OCI-LY7 (cell line): ENCODE data around the gene RPS6KA2. TPM values are rescaled to one million over a fixed set of nuclear protein-coding genes. Genes with fewer than 3 reads are reported as not detected.

Experiments used
- BruUV-seq: library from RNA; stranded (reverse); fragments of 400-500 nt; replicated peaks from 2 replicates; lab custom pipeline; 2021; lab: Mats Ljungman, UMichigan
- CTCF ChIA-PET: fragments of 300-600 bp; sonication (Branson Sonifier 250); formaldehyde crosslinking; loops from one replicate; lab custom pipeline; 2022; ENCODE audit warnings: antibody characterized with exemption; ENCODE audit not compliant: unreplicated experiment; lab: Charles Lee
- POLR2A ChIA-PET: fragments of 300-600 bp; sonication (Branson Sonifier 250); formaldehyde crosslinking; loops from one replicate; lab custom pipeline; 2022; ENCODE audit warnings: antibody characterized with exemption; lab: Charles Lee
- DNase-seq: peaks from one replicate; pipeline ENCODE4 v3.0.0-alpha.2; 2015; ENCODE audit warnings: low spot score
- H2AFZ ChIP-seq: fragments of 200-600 bp; sonication (generic), shearing (Covaris generic); 2 replicates; pipeline ENCODE4 v1.6.1; 2014; ENCODE audit warnings: mild to moderate bottlenecking, antibody characterized with exemption, low read length, moderate library complexity
- H3K27ac ChIP-seq: fragments of 200-600 bp; sonication (generic); 2 replicates; pipeline ENCODE4 v1.5.1; 2014; ENCODE audit warnings: mixed run types, low read depth, mild to moderate bottlenecking, moderate library complexity, low read length, inconsistent platforms; ENCODE audit not compliant: poor library complexity, severe bottlenecking
- H3K36me3 ChIP-seq: fragments of 200-600 bp; sonication (generic); 2 replicates; pipeline ENCODE4 v1.6.1; 2014; ENCODE audit warnings: mild to moderate bottlenecking, antibody characterized with exemption, low read length, moderate library complexity, mixed read lengths; ENCODE audit not compliant: insufficient read depth
- H3K4me1 ChIP-seq: fragments of 200-600 bp; sonication (generic); 2 replicates; pipeline ENCODE4 v1.5.1; 2014; ENCODE audit warnings: mild to moderate bottlenecking, low read length; ENCODE audit not compliant: insufficient read depth, poor library complexity, severe bottlenecking
- H3K4me2 ChIP-seq: fragments of 200-600 bp; sonication (generic); 2 replicates; pipeline ENCODE4 v1.6.1; 2014; ENCODE audit warnings: mild to moderate bottlenecking, low read length
- H3K4me3 ChIP-seq: fragments of 200-600 bp; sonication (generic); 2 replicates; pipeline ENCODE4 v1.5.1; 2014; ENCODE audit warnings: mild to moderate bottlenecking, low read depth, low read length; ENCODE audit not compliant: poor library complexity, severe bottlenecking
- H3K79me2 ChIP-seq: fragments of 200-600 bp; sonication (generic); 2 replicates; pipeline ENCODE4 v1.6.1; 2016; ENCODE audit warnings: low read depth, mild to moderate bottlenecking, low read length, moderate library complexity, mixed read lengths; ENCODE audit not compliant: insufficient read depth
- H3K9me2 ChIP-seq: fragments of 200-600 bp; sonication (generic); 2 replicates; pipeline ENCODE4 v1.6.1; 2016; ENCODE audit warnings: mild to moderate bottlenecking, low read length, mixed read lengths; ENCODE audit not compliant: insufficient read depth
- H3K9me3 ChIP-seq: fragments of 200-600 bp; sonication (generic); 2 replicates; pipeline ENCODE4 v1.6.1; 2014; ENCODE audit warnings: mild to moderate bottlenecking, mixed run types, low read length, mixed read lengths
- H4K20me1 ChIP-seq: fragments of 200-600 bp; sonication (generic); 2 replicates; pipeline ENCODE4 v1.6.1; 2014; ENCODE audit warnings: mild to moderate bottlenecking, antibody characterized with exemption, low read length, moderate library complexity, mixed read lengths; ENCODE audit not compliant: insufficient read depth
- EZH2phosphoT487 ChIP-seq: fragments of 200-600 bp; sonication (generic); IDR thresholded peaks from 2 replicates; pipeline ENCODE4 v1.6.1; 2018; ENCODE audit warnings: low read depth, borderline replicate concordance, mild to moderate bottlenecking, mixed run types, antibody characterized with exemption, low read length, moderate library complexity, mixed read lengths
- intact Hi-C: fragments of 100-400 bp; cut with micrococcal nuclease; formaldehyde crosslinking; loops from one replicate; pipeline ENCODE4 v1.10.0; 2022; ENCODE audit not compliant: unreplicated experiment
- total RNA-seq, 2 experiments: library from RNA; depleted of rRNA in 1 of 2; stranded (reverse); fragments of >200 nt in 1 of 2; shearing (Covaris generic) in 1 of 2; gene quantifications; 2 replicates each; pipeline ENCODE4 v1.2.3, GENCODE V29; 2014 to 2022
- TF ChIP-seq, protein P1 (sequence below): fragments of 200-600 bp; sonication (generic); conservative IDR thresholded peaks from 2 replicates; pipeline ENCODE4 v1.5.1; 2014; ENCODE audit warnings: mild to moderate bottlenecking, antibody characterized with exemption, low read length, moderate library complexity, mixed read lengths

Gene RPS6KA2
- total RNA-seq, 2 experiments from 2014 or later, result 0.69 to 1.9 TPM

GRCh38 chr6:166448432-166448831, 178.6 kb downstream of the RPS6KA2 start:
- no peak for TF ChIP-seq EZH2phosphoT487
- TF ChIP-seq, protein P1, sequence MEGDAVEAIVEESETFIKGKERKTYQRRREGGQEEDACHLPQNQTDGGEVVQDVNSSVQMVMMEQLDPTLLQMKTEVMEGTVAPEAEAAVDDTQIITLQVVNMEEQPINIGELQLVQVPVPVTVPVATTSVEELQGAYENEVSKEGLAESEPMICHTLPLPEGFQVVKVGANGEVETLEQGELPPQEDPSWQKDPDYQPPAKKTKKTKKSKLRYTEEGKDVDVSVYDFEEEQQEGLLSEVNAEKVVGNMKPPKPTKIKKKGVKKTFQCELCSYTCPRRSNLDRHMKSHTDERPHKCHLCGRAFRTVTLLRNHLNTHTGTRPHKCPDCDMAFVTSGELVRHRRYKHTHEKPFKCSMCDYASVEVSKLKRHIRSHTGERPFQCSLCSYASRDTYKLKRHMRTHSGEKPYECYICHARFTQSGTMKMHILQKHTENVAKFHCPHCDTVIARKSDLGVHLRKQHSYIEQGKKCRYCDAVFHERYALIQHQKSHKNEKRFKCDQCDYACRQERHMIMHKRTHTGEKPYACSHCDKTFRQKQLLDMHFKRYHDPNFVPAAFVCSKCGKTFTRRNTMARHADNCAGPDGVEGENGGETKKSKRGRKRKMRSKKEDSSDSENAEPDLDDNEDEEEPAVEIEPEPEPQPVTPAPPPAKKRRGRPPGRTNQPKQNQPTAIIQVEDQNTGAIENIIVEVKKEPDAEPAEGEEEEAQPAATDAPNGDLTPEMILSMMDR, result no peak
- Histone ChIP-seq H3K9me2 (no peaks in the 10 kb centered on the region), H3K4me3 (no peak overlapping the region), H4K20me1 (no peaks in the 10 kb centered on the region), H3K4me2 (no peak overlapping the region), H2AFZ (no peak overlapping the region), H3K9me3 (no peaks in the 10 kb centered on the region), H3K79me2 (no peaks in the 10 kb centered on the region), H3K27ac (no peak overlapping the region), H3K4me1 (no peaks in the 10 kb centered on the region), H3K36me3 (no peaks in the 10 kb centered on the region)
- intact Hi-C loops, result no loop called here
- DNase-seq, result no peak
- BruUV-seq, result no TSS peak
- ChIA-PET POLR2A (interaction anchor here (0.6 to 0.9 kb wide), 2 partner anchors 9 to 21 kb away, joined by 3 read pairs; no protein-coding TSS in a partner anchor), CTCF (no interaction called here)

DNA sequence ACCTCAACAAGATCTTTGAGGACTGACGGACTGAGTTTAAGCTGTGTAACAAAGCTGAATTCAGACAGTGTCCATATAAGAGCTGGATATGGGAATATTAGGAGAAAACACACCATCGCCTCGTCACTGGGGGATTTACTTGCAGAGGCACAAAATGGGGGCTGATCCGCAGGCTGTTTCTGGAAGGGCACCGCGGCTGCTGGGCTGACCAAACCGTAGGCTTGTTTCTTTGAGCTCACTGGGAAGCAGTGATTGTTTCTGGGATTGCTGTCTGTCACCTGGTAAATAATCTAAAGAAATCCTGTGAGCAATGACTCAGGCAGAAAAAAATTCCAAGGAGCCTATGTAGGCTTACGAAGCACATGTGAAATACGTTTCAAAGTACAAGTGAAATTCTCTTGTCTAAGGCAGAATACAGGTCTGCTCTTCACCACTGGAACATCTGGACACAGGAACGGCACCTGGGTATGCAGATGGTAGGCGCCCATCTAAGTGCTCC, 180.4 kb downstream of the RPS6KA2 start:
- Histone ChIP-seq H2AFZ (no peak overlapping the region), H3K9me2 (no peaks in the 10 kb centered on the region), H3K9me3 (no peaks in the 10 kb centered on the region), H3K4me3 (no peak overlapping the region), H3K4me2 (no peak overlapping the region), H3K79me2 (no peaks in the 10 kb centered on the region), H4K20me1 (no peaks in the 10 kb centered on the region), H3K27ac (no peak overlapping the region), H3K36me3 (no peaks in the 10 kb centered on the region), H3K4me1 (no peaks in the 10 kb centered on the region)
- DNase-seq, result no peak
- TF ChIP-seq, protein P1, result no peak
- no peak for TF ChIP-seq EZH2phosphoT487
- ChIA-PET POLR2A (no interaction called here), CTCF (interaction anchor here (0.6 kb wide), 1 partner anchor 279 kb away, joined by 9 read pairs; no protein-coding TSS in a partner anchor)
- intact Hi-C loops, result no loop called here
- no TSS peak for BruUV-seq

GRCh38 chr6:166446146-166446545, 180.9 kb downstream of the RPS6KA2 start:
- ChIA-PET CTCF (interaction anchor here (0.6 kb wide), 1 partner anchor 279 kb away, joined by 9 read pairs; no protein-coding TSS in a partner anchor), POLR2A (no interaction called here)
- intact Hi-C loops, result no loop called here
- Histone ChIP-seq H3K27ac (no peak overlapping the region), H3K4me1 (no peaks in the 10 kb centered on the region), H3K79me2 (no peaks in the 10 kb centered on the region), H3K4me3 (no peak overlapping the region), H3K4me2 (no peak overlapping the region), H3K9me3 (no peaks in the 10 kb centered on the region), H3K9me2 (no peaks in the 10 kb centered on the region), H3K36me3 (no peaks in the 10 kb centered on the region), H4K20me1 (no peaks in the 10 kb centered on the region), H2AFZ (no peak overlapping the region)
- TF ChIP-seq, protein P1, result no peak
- TF ChIP-seq EZH2phosphoT487, result no peak
- DNase-seq, result no peak
- no TSS peak for BruUV-seq
